Upper lobe of left lung (tissue), 6 donors: Measurements from ENCODE around the gene SEC14L2. TPM values are rescaled to one million over a fixed set of nuclear protein-coding genes. Genes with fewer than 3 reads are reported as not detected.
A peak's percentile ranks its signal among the peaks of the same experiment; 100 is the strongest.

ENCODE experiments used
- ATAC-seq, 2 donors: fragments of 200-7000 bp; cut with Tn5 transposase; one replicate each; pipeline ENCODE4 v1.9.1; 2022; ENCODE audit warnings: mild to moderate bottlenecking in 2 of 2, moderate library complexity in 2 of 2; ENCODE audit not compliant: low FRiP score in 2 of 2
- DNase-seq, 2 donors: peaks; one replicate each; pipeline ENCODE4 v3.0.0-alpha.2; 2019 to 2020
- H3K27ac ChIP-seq, 4 donors: fragments of 200-600 bp; sonication (generic); one replicate each; pipeline ENCODE4 v1.5.1; 2016 to 2019
- H3K27me3 ChIP-seq, 4 donors: fragments of 200-600 bp; sonication (generic); one replicate each; pipeline ENCODE4 v1.5.1; 2017 to 2019
- H3K36me3 ChIP-seq, 4 donors: fragments of 200-600 bp; sonication (generic); one replicate each; pipeline ENCODE4 v1.5.1; 2016 to 2019
- H3K4me1 ChIP-seq, 4 donors: fragments of 200-600 bp; sonication (generic); one replicate each; pipeline ENCODE4 v1.5.1; 2018 to 2019
- H3K4me3 ChIP-seq, 4 donors: fragments of 200-600 bp; sonication (generic); one replicate each; pipeline ENCODE4 v1.5.1; 2017 to 2019; ENCODE audit warnings: mild to moderate bottlenecking in 2 of 4, moderate library complexity in 1 of 4
- H3K9me3 ChIP-seq, 4 donors: fragments of 200-600 bp; sonication (generic); one replicate each; pipeline ENCODE4 v1.5.1; 2018 to 2019
- CTCF ChIP-seq, 6 experiments: fragments of 450-650 bp in 4 of 6; fragments of 200-600 bp in 2 of 6; sonication (generic) in 2 of 6; IDR thresholded peaks; one replicate each; pipeline ENCODE4 v1.5.1; 2016 to 2019; ENCODE audit warnings: antibody characterized with exemption in 6 of 6
- EP300 ChIP-seq, 4 donors: sonication (generic); formaldehyde crosslinking; IDR thresholded peaks; one replicate each; pipeline ENCODE4 v1.5.1; 2017; ENCODE audit warnings: antibody characterized with exemption in 4 of 4, control low read depth in 2 of 4
- POLR2A ChIP-seq, 4 donors: fragments of 450-650 bp; IDR thresholded peaks; one replicate each; pipeline ENCODE4 v1.5.1; 2016 to 2017; ENCODE audit warnings: antibody characterized with exemption in 4 of 4, mild to moderate bottlenecking in 2 of 4
- POLR2AphosphoS5 ChIP-seq, 2 donors: sonication (generic); formaldehyde crosslinking; IDR thresholded peaks; one replicate each; pipeline ENCODE4 v1.5.1; 2017; ENCODE audit warnings: antibody characterized with exemption in 2 of 2
- WGBS, 2 donors: methylation state at CpG; one replicate each; pipeline ENCODE4 v1.1.5; 2017 to 2018; 5-methylcytosine and 5-hydroxymethylcytosine counted together
- total RNA-seq, 6 donors: library from RNA; depleted of rRNA in 4 of 6; stranded (reverse); fragments of >200 nt in 4 of 6; gene quantifications; one replicate each; pipeline versions ENCODE4 v1.1.0 to v1.2.1, GENCODE V29; 2016 to 2021
- donor health status: DM: no; HTN: no; CAD: no; lungs with moderate emphysema.
- donor health status: DM: no; HTN: yes; CAD: no; lungs with severe emphysema.

Gene SEC14L2
- total RNA-seq, result 10 to 100 TPM in 2 of 6 donors, 1 to 10 TPM in 4; 5.6 to 12.6 (median 8.4) TPM

GRCh38 chr22:30396871-30397655 lies at the start of gene SEC14L2:
Gene SEC14L2 (plus strand): TSS chr22:30397018. CDS start chr22:30397117, 99 bp downstream.
- H3K9me3 ChIP-seq, result no peaks in the 10 kb centered on the region
- peak; percentile 3 to 29 for TF ChIP-seq POLR2AphosphoS5 (IDR thresholded peaks at IDR 0.05)
- no peak for TF ChIP-seq EP300 (IDR thresholded peaks at IDR 0.05)
- TF ChIP-seq POLR2A (IDR thresholded peaks at IDR 0.05), result peak in 1 of 4 donors; percentile 59
- peak; percentile 64 to 91 for DNase-seq
- peak within 1 kb of the TSS; percentile 46 to 77 (median 67) for H3K4me3 ChIP-seq
- peaks cover 20 to 33% (median 27%) of the 10 kb centered on the region in 4 donors for H3K4me1 ChIP-seq
- peak within 1 kb of the TSS in 2 of 4 donors; percentile 52 to 62 for H3K27ac ChIP-seq
- no peaks in the 10 kb centered on the region for H3K36me3 ChIP-seq
- WGBS, 2 donors, result 0 to 1% methylated on average over 2 to 39 of the region's 56 CpGs
- ATAC-seq, result peak; percentile 62 to 89
- H3K27me3 ChIP-seq, result peaks cover 0 to 26% (median 0%) of the 10 kb centered on the region in 4 donors

- WGBS, 2 donors, result 64 to 74% methylated on average over 5 of the region's 5 CpGs
Observed at GRCh38 chr22:30347255-30347892, 49.4 kb upstream of the SEC14L2 start.

GRCh38 chr22:30348404-30348803 lies 48.4 kb upstream of the SEC14L2 start:
- no peaks in the 10 kb centered on the region for H3K27me3 ChIP-seq
- DNase-seq (no peak), ATAC-seq (no peak)
- H3K9me3 ChIP-seq, result no peaks in the 10 kb centered on the region
- H3K27ac ChIP-seq, result peak overlapping the region in 2 of 4 donors; percentile 44 to 59
- H3K36me3 ChIP-seq, result peaks cover 38 to 95% (median 89%) of the 10 kb centered on the region in 4 donors
- WGBS, 2 donors, result 79 to 88% methylated on average over 4 of the region's 4 CpGs
- peaks cover 4 to 28% (median 8%) of the 10 kb centered on the region in 4 donors for H3K4me1 ChIP-seq
- H3K4me3 ChIP-seq, result no peak overlapping the region
- no peak for TF ChIP-seq EP300 (IDR thresholded peaks at IDR 0.05)
- no peak for TF ChIP-seq CTCF (IDR thresholded peaks at IDR 0.05)
- TF ChIP-seq POLR2AphosphoS5 (IDR thresholded peaks at IDR 0.05), result no peak
- no peak for TF ChIP-seq POLR2A (IDR thresholded peaks at IDR 0.05)

More at GRCh38 chr22:30347255-30347892, 49.4 kb upstream of the SEC14L2 start:
- ATAC-seq (no peak), DNase-seq (no peak)
- peaks cover 0 to 21% (median 7%) of the 10 kb centered on the region in 4 donors for H3K4me1 ChIP-seq
- no peak overlapping the region for H3K4me3 ChIP-seq
- no peaks in the 10 kb centered on the region for H3K9me3 ChIP-seq
- TF ChIP-seq POLR2A (IDR thresholded peaks at IDR 0.05), result no peak
- TF ChIP-seq CTCF (IDR thresholded peaks at IDR 0.05), result no peak
- no peak for TF ChIP-seq POLR2AphosphoS5 (IDR thresholded peaks at IDR 0.05)
- no peak for TF ChIP-seq EP300 (IDR thresholded peaks at IDR 0.05)
- H3K36me3 ChIP-seq, result peaks cover 45 to 98% (median 93%) of the 10 kb centered on the region in 4 donors
- H3K27me3 ChIP-seq, result no peaks in the 10 kb centered on the region
- H3K27ac ChIP-seq, result peak overlapping the region in 2 of 4 donors; percentile 44 to 59

DNA sequence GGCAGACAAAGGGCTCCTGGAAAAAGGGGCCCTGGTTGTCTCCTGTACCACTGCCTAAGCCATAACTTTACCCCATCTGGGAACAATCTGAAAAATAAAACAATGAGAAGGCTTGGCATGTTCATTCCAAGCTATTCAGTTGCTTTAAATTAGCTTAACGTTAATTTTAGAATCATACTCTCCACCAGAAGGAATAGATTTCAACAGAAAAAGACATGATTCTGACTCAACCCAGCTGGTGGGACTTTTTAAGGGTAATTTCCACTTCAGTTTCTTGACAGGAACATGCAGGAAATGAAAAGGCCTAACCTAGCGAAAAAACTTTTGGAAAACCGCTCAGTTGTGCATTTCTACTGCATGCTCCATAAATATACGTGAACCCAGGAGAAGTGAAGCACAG lies 48.0 kb upstream of the SEC14L2 start:
- Histone ChIP-seq H3K4me3 (no peak overlapping the region), H3K4me1 (peaks cover 7 to 32% (median 12%) of the 10 kb centered on the region in 4 donors), H3K9me3 (no peaks in the 10 kb centered on the region), H3K36me3 (peaks cover 34 to 94% (median 85%) of the 10 kb centered on the region in 4 donors), H3K27ac (peak overlapping the region in 1 of 4 donors; percentile 59), H3K27me3 (no peaks in the 10 kb centered on the region)
- ATAC-seq, result no peak
- DNase-seq, result no peak
- 77 to 81% methylated on average over 4 of the region's 4 CpGs for WGBS, 2 donors
- TF ChIP-seq POLR2A (IDR thresholded peaks at IDR 0.05) (no peak), EP300 (IDR thresholded peaks at IDR 0.05) (no peak), CTCF (IDR thresholded peaks at IDR 0.05) (no peak)

DNA sequence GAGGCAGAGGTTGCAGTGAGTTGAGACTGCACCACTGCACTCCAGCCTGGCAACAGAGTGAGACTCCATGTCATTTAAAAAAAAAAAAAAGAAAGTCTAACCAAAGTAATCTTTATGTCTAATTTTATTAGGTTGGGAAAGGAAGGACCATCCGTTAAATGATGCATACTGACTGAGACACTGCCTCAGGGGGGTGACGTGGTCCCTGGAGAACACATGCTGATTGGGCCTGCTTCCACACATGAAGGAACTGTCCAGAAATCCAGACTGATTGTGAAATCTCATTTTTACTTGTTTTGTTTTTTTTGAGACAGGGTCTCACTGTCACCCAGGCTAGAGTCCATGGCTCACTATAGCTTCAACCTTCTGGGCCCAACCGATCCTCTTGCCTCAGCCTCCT lies 45.6 kb upstream of the SEC14L2 start:
- Histone ChIP-seq H3K4me1 (peaks cover 29 to 55% (median 35%) of the 10 kb centered on the region in 4 donors), H3K27ac (peak overlapping the region in 1 of 4 donors; percentile 44)
- 97 to 98% methylated on average over 3 of the region's 3 CpGs for WGBS, 2 donors

More for the DNA sequence above, 45.6 kb upstream of the SEC14L2 start:
- DNase-seq (no peak), ATAC-seq (no peak)
- H3K27me3 ChIP-seq, result no peaks in the 10 kb centered on the region
- no peak for TF ChIP-seq CTCF (IDR thresholded peaks at IDR 0.05)
- TF ChIP-seq POLR2A (IDR thresholded peaks at IDR 0.05), result no peak
- TF ChIP-seq EP300 (IDR thresholded peaks at IDR 0.05), result no peak
- no peak for TF ChIP-seq POLR2AphosphoS5 (IDR thresholded peaks at IDR 0.05)
- H3K36me3 ChIP-seq, result peaks cover 10 to 70% (median 61%) of the 10 kb centered on the region in 4 donors
- no peaks in the 10 kb centered on the region for H3K9me3 ChIP-seq
- no peak overlapping the region for H3K4me3 ChIP-seq
